MM.1S (cell line): ENCODE results near the gene CDH4.

Source experiments
- EZH2phosphoT487 ChIP-seq: fragments of 300-600 bp; sonication (generic); IDR thresholded peaks from 2 replicates; pipeline ENCODE4 v1.6.1; 2018; ENCODE audit warnings: antibody characterized with exemption, low read length
- TF ChIP-seq, protein P1 (sequence below): fragments of 300-600 bp; sonication (generic); IDR thresholded peaks from 2 replicates; pipeline ENCODE4 v1.5.1; 2016; ENCODE audit warnings: antibody characterized with exemption, low read length, mixed read lengths

DNA sequence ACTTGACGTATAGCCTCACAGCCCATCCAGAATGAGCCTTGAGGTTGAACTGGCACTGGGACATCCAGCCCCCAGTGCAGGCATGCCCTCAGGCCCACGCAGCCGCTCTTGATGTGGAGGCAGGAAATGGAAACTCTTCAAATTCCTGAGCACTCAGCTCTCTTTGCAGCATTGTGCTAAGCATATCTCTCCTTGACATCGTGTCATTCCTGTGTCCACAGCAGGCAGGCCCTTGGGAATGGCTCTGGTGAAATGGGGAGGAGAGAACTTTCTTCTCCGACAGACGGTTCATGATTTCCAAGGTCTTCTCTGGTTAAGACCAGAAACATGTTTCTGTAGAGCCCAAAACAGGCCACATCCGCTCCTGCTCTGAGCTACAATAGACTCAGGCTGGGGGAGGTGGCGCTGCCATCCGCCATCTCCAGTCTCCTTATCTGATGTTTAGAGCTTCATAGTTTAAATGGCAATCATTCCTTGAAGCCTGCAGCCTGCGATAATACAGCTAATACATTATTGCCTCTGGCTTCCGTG, 248.8 kb downstream of the CDH4 start:
- TF ChIP-seq, protein P1, sequence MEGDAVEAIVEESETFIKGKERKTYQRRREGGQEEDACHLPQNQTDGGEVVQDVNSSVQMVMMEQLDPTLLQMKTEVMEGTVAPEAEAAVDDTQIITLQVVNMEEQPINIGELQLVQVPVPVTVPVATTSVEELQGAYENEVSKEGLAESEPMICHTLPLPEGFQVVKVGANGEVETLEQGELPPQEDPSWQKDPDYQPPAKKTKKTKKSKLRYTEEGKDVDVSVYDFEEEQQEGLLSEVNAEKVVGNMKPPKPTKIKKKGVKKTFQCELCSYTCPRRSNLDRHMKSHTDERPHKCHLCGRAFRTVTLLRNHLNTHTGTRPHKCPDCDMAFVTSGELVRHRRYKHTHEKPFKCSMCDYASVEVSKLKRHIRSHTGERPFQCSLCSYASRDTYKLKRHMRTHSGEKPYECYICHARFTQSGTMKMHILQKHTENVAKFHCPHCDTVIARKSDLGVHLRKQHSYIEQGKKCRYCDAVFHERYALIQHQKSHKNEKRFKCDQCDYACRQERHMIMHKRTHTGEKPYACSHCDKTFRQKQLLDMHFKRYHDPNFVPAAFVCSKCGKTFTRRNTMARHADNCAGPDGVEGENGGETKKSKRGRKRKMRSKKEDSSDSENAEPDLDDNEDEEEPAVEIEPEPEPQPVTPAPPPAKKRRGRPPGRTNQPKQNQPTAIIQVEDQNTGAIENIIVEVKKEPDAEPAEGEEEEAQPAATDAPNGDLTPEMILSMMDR = no peak
- no peak for TF ChIP-seq EZH2phosphoT487
